HepG2 (cell line): Measurements from ENCODE around the gene NAA30. TPM values are rescaled to one million over a fixed set of nuclear protein-coding genes. Genes with fewer than 3 reads are reported as not detected.
A peak's percentile ranks its signal among the peaks of the same experiment; 100 is the strongest.

Source experiments
- MAFF ChIP-seq: IDR thresholded peaks from 2 replicates; pipeline ENCODE4 v1.6.1; 2011; ENCODE audit warnings: low read depth, low read length, improper control_type of control experiment
- MXI1 ChIP-seq: IDR thresholded peaks from 3 replicates; pipeline ENCODE4 v1.6.1; 2012; ENCODE audit warnings: low read depth, low read length, inconsistent platforms, borderline replicate concordance
- NPAS2 ChIP-seq: sonication (generic); formaldehyde crosslinking; IDR thresholded peaks from 2 replicates; pipeline ENCODE4 v1.8.0; 2022; ENCODE audit warnings: mild to moderate bottlenecking, missing genetic modification reagents, borderline replicate concordance
- SMYD3 ChIP-seq: sonication (generic); formaldehyde crosslinking; IDR thresholded peaks from 2 replicates; pipeline ENCODE4 v1.8.1; 2023; ENCODE audit warnings: mild to moderate bottlenecking, missing genetic modification reagents
- SP1 ChIP-seq, 2 experiments: fragments of 450-650 bp in 1 of 2; sonication (generic) in 1 of 2; formaldehyde crosslinking in 1 of 2; IDR thresholded peaks; 2 replicates each; pipeline versions ENCODE4 v1.4.0 to v1.6.1; 2016 to 2020; ENCODE audit warnings: missing genetic modification reagents in 1 of 2
- TBX2 ChIP-seq: sonication (generic); formaldehyde crosslinking; IDR thresholded peaks from 2 replicates; pipeline ENCODE4 v1.5.0; 2020; ENCODE audit warnings: missing genetic modification reagents, mild to moderate bottlenecking, borderline replicate concordance
- ZNF264 ChIP-seq: sonication (generic); formaldehyde crosslinking; IDR thresholded peaks from 2 replicates; pipeline ENCODE4 v1.4.0; 2020; ENCODE audit warnings: missing genetic modification reagents
- ZNF30 ChIP-seq: sonication (generic); formaldehyde crosslinking; IDR thresholded peaks from 2 replicates; pipeline ENCODE4 v1.5.0; 2020; ENCODE audit warnings: mild to moderate bottlenecking, missing genetic modification reagents
- ZNF768 ChIP-seq: sonication (generic); formaldehyde crosslinking; IDR thresholded peaks from 2 replicates; pipeline ENCODE4 v1.4.0; 2020; ENCODE audit warnings: missing genetic modification reagents
- ZSCAN25 ChIP-seq: sonication (generic); formaldehyde crosslinking; IDR thresholded peaks from 2 replicates; pipeline ENCODE4 v1.8.0; 2022; ENCODE audit warnings: mild to moderate bottlenecking, missing genetic modification reagents
- polyA plus RNA-seq, 8 experiments: library from polyadenylated mRNA; depleted of rRNA in 3 of 8; stranded (reverse) in 7 of 8; unstranded in 1 of 8; fragments of >200 nt; fragmentation: Illumina TruSeq in 4 of 8; extraction: Trizol in 4 of 8; gene quantifications; 2 replicates each; pipeline versions ENCODE4 v1.2.1 to v1.2.3, GENCODE V29; 2011 to 2016; ENCODE audit warnings: low read depth in 4 of 8, missing spikeins in 1 of 8, mixed read lengths in 1 of 8; ENCODE audit not compliant: insufficient read depth in 1 of 8
- total RNA-seq, 5 experiments: library from RNA; depleted of rRNA; stranded (reverse); fragments of >200 nt; fragmentation: Illumina TruSeq; extraction: Trizol; gene quantifications; 2 replicates each; pipeline ENCODE4 v1.2.3, GENCODE V29; 2016; ENCODE audit warnings: low read depth in 1 of 5
- TF ChIP-seq, protein P1 (sequence below): sonication (generic); formaldehyde crosslinking; IDR thresholded peaks from 2 replicates; pipeline ENCODE4 v1.4.0; 2020; ENCODE audit warnings: mild to moderate bottlenecking, missing genetic modification reagents
- TF ChIP-seq, protein P2 (sequence below): sonication (generic); formaldehyde crosslinking; IDR thresholded peaks from 2 replicates; pipeline ENCODE4 v1.4.0; 2020; ENCODE audit warnings: missing genetic modification reagents
- TF ChIP-seq, protein P3 (sequence below): sonication (generic); formaldehyde crosslinking; IDR thresholded peaks from 2 replicates; pipeline ENCODE4 v1.5.1; 2020; ENCODE audit warnings: missing genetic modification reagents, mild to moderate bottlenecking, borderline replicate concordance
- TF ChIP-seq, protein P4 (sequence below): sonication (generic); IDR thresholded peaks from 2 replicates; pipeline ENCODE4 v1.6.1; 2016; ENCODE audit warnings: low read depth, borderline replicate concordance
- TF ChIP-seq, protein P5 (sequence below): sonication (generic); formaldehyde crosslinking; IDR thresholded peaks from 2 replicates; pipeline ENCODE4 v1.5.1; 2020; ENCODE audit warnings: missing genetic modification reagents, mild to moderate bottlenecking, borderline replicate concordance

NAA30 gene
- total and polyA plus RNA-seq, 2 of the 13 experiments (the other 11 are each of a cell fraction or from before 2014, with no cell fraction given) = 10.8 to 18.4 TPM

DNA sequence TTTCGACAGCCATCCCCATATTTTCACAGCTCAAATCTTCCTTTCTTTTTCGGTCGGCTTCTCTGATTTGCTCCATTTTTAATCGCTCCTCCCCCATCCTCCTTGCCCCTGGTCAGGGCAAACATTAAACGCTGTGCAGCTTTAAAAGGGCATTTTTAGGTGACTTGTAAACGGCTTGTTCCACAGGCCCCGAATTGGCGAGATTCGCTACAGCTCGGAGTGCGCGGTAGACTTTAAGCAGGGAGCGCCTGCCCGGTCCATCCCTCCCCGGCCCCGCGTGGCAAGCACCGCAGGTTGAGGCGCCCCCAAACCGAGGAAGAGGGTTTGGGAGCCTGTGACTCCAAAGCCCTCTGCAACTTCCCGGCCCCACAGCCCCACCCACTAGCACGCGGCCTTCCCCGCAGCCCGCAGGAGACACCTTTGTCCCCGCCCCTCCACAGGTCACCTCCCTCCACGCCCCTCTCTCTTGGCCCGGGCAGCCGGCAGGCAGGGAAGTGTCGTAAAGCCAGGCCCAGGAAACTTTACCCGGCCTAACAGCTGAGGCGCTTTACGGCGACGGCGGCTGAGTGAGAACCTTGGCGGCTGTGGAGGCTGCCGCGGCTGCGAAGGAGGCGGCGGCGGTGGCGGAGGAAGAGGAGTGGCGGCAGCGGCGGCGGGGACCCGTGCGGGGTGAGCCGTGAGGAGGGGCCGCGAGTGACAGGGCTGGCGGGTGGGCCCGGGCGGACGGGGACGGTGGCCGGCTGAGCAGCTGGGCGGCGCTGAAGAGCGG is at the start of gene NAA30 (continued):
- TF ChIP-seq, protein P1, sequence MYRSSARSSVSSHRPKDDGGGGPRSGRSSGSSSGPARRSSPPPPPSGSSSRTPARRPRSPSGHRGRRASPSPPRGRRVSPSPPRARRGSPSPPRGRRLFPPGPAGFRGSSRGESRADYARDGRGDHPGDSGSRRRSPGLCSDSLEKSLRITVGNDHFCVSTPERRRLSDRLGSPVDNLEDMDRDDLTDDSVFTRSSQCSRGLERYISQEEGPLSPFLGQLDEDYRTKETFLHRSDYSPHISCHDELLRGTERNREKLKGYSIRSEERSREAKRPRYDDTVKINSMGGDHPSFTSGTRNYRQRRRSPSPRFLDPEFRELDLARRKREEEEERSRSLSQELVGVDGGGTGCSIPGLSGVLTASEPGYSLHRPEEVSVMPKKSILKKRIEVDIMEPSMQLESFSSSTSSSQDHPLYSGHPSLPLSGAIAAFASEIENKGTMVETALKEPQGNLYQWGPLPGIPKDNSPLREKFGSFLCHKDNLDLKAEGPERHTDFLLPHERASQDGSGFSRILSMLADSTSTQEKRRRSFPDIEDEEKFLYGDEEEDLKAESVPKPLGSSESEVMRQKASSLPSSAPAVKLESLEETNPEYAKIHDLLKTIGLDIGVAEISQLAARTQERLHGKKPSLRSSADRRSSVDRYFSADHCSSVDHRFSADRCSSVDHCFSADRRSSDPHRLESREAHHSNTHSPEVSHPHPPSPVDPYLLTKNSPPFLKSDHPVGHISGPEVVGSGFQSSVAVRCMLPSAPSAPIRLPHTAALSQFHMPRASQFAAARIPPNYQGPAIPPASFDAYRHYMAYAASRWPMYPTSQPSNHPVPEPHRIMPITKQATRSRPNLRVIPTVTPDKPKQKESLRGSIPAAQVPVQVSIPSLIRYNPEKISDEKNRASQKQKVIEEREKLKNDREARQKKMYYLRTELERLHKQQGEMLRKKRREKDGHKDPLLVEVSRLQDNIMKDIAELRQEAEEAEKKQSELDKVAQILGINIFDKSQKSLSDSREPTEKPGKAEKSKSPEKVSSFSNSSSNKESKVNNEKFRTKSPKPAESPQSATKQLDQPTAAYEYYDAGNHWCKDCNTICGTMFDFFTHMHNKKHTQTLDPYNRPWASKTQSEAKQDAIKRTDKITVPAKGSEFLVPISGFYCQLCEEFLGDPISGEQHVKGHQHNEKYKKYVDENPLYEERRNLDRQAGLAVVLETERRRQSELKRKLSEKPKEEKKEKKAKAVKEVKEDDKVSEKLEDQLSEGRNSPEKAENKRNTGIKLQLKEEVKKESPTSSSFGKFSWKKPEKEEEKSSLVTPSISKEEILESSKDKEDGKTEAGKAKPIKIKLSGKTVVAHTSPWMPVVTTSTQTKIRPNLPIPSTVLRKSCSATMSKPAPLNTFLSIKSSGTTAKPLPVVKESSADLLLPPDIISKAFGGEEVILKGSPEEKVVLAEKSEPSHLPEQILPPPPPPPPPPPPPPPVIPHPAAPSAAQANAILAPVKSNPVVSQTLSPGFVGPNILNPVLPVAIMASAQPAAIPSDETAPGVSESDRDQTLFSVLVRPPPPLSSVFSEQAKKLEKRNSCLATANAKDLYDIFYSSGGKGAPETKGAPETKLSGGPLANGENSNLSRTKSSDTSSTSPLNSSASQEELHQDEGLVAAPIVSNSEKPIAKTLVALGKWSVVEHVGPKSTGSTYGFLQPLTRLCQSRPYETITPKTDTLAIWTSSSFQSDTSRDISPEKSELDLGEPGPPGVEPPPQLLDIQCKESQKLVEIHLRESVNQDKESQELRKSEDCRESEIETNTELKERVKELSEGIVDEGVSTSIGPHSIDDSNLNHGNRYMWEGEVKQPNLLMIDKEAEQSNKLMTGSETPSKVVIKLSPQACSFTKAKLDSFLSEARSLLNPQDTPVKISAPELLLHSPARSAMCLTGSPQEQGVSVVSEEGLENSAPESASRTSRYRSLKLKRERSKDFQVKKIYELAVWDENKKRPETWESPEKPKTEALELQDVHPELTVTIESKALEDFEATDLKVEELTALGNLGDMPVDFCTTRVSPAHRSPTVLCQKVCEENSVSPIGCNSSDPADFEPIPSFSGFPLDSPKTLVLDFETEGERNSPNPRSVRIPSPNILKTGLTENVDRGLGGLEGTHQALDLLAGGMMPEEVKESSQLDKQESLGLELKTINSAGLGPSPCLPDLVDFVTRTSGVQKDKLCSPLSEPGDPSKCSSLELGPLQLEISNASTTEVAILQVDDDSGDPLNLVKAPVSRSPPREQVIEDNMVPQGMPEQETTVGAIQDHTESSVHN (CRISPR knock-in tag) = 0 out of 2 replicates have a peak, but pooled peaks have one; percentile 19
- TF ChIP-seq NPAS2 (CRISPR knock-in tag) = no peak
- peak; percentile 75; the same call in 1 of the 2 replicates for TF ChIP-seq SMYD3 (CRISPR knock-in tag)
- peak; percentile 12; the same call in 1 of the 2 replicates for TF ChIP-seq ZSCAN25 (CRISPR knock-in tag)
- TF ChIP-seq, protein P2, sequence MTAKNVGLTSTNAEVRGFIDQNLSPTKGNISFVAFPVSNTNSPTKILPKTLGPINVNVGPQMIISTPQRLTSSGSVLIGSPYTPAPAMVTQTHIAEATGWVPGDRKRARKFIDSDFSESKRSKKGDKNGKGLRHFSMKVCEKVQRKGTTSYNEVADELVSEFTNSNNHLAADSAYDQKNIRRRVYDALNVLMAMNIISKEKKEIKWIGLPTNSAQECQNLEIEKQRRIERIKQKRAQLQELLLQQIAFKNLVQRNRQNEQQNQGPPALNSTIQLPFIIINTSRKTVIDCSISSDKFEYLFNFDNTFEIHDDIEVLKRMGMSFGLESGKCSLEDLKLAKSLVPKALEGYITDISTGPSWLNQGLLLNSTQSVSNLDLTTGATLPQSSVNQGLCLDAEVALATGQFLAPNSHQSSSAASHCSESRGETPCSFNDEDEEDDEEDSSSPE (CRISPR knock-in tag) = peak; percentile 41; the same call in 1 of the 2 replicates
- no peak for TF ChIP-seq ZNF30 (CRISPR knock-in tag)
- peak; percentile 67; the same call in 1 of the 2 replicates for TF ChIP-seq ZNF264
- TF ChIP-seq, protein P3, sequence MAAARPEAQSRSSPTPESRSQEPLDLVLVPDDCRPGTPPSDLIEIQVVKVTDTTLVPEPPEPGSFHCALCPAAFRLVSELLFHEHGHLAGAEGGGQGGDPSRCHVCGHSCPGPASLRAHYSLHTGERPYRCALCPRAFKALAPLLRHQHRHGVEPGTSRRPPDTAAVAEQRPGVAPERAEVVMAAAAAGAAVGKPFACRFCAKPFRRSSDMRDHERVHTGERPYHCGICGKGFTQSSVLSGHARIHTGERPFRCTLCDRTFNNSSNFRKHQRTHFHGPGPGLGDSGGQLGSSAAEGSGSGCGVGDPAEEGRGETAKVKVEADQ (CRISPR knock-in tag) = 0 out of 2 replicates have a peak, but pooled peaks have one; percentile 18
- TF ChIP-seq, protein P4, sequence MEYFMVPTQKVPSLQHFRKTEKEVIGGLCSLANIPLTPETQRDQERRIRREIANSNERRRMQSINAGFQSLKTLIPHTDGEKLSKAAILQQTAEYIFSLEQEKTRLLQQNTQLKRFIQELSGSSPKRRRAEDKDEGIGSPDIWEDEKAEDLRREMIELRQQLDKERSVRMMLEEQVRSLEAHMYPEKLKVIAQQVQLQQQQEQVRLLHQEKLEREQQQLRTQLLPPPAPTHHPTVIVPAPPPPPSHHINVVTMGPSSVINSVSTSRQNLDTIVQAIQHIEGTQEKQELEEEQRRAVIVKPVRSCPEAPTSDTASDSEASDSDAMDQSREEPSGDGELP = peak; percentile 84; the same call in 1 of the 2 replicates
- 0 out of 2 replicates have a peak, but pooled peaks have one; percentile 11 for TF ChIP-seq ZNF768 (CRISPR knock-in tag)
- no peak for TF ChIP-seq MAFF
- peak; percentile 41; the same call in 1 of the 2 replicates for TF ChIP-seq TBX2 (CRISPR knock-in tag)
- TF ChIP-seq, protein P5, sequence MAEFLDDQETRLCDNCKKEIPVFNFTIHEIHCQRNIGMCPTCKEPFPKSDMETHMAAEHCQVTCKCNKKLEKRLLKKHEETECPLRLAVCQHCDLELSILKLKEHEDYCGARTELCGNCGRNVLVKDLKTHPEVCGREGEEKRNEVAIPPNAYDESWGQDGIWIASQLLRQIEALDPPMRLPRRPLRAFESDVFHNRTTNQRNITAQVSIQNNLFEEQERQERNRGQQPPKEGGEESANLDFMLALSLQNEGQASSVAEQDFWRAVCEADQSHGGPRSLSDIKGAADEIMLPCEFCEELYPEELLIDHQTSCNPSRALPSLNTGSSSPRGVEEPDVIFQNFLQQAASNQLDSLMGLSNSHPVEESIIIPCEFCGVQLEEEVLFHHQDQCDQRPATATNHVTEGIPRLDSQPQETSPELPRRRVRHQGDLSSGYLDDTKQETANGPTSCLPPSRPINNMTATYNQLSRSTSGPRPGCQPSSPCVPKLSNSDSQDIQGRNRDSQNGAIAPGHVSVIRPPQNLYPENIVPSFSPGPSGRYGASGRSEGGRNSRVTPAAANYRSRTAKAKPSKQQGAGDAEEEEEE (CRISPR knock-in tag) = no peak
- peak; percentile 58; the same call in 1 of the 3 replicates for TF ChIP-seq MXI1
- TF ChIP-seq SP1 (IDR thresholded peaks at IDR 0.05) = no peak
- peak; percentile 27; the same call in 1 of the 2 replicates for TF ChIP-seq SP1 (CRISPR knock-in tag; IDR thresholded peaks at IDR 0.05)
